ENCODE results near the gene PLCG2.

DNA sequence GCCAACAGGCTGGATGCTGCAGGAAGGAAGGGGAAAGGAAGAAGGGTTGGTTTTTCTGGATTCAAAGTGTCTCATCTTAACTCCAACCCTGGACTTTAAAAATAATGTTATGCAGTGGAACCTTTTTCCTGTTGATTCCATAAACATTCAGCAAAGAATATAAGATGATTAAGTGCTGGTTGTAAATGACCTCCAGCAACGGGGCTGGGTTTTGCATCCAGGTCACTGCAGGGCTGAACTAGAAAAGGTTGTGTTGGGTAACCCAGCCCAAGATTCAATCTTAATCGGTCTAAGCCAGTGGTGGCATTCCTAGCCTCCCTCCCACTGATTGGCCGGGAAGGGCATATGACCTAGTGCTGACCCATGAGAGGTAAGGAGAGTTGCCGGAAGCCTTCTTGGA, 34.2 kb upstream of the PLCG2 start:
- TF ChIP-seq, protein P1, sequence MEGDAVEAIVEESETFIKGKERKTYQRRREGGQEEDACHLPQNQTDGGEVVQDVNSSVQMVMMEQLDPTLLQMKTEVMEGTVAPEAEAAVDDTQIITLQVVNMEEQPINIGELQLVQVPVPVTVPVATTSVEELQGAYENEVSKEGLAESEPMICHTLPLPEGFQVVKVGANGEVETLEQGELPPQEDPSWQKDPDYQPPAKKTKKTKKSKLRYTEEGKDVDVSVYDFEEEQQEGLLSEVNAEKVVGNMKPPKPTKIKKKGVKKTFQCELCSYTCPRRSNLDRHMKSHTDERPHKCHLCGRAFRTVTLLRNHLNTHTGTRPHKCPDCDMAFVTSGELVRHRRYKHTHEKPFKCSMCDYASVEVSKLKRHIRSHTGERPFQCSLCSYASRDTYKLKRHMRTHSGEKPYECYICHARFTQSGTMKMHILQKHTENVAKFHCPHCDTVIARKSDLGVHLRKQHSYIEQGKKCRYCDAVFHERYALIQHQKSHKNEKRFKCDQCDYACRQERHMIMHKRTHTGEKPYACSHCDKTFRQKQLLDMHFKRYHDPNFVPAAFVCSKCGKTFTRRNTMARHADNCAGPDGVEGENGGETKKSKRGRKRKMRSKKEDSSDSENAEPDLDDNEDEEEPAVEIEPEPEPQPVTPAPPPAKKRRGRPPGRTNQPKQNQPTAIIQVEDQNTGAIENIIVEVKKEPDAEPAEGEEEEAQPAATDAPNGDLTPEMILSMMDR (IDR thresholded peaks at IDR 0.05) = no peak
- TF ChIP-seq POLR2A (IDR thresholded peaks at IDR 0.05) = no peak
